Erythroblast (primary cell): Measurements from ENCODE around the gene EEF1AKMT1.

Source experiments
- GATA1 ChIP-seq: IDR thresholded peaks from 2 replicates; pipeline ENCODE4 v1.6.1; 2011; ENCODE audit warnings: low read depth, mild to moderate bottlenecking, control low read depth, low read length, moderate library complexity
- POLR2A ChIP-seq: IDR thresholded peaks from 2 replicates; pipeline ENCODE4 v1.6.1; 2011; ENCODE audit warnings: mild to moderate bottlenecking, low read length

DNA sequence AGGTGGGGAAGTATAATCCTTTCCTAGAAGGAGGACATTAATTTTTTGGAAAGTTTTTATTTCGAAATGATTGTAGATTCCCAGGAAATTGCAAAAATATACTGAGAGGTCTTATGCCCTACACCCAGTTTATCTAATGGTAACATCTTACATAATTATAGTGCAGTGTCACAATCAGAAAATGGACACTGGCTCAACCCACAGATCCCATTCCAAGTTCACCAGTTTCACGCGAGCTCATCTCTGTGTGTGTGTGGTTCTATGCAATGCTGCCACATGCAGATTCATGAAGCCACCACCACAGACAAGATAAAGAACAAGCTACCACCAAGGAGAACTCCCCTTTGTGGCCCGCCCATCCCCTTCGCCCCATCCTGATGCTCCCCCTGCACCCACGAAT, 45.9 kb downstream of the EEF1AKMT1 start:
- no peak for TF ChIP-seq POLR2A
- no peak for TF ChIP-seq GATA1
